WI38 (cell line): Measurements from ENCODE around the gene CSNK1D.
A peak's percentile ranks its signal among the peaks of the same experiment; 100 is the strongest.

Experiments
- H3K4me3 ChIP-seq: 2 replicates; pipeline ENCODE4 v1.5.1; 2011; ENCODE audit warnings: low read depth, mild to moderate bottlenecking, control low read depth, low read length
- TF ChIP-seq, protein P1 (sequence below): IDR thresholded peaks from 2 replicates; pipeline ENCODE4 v1.5.1; 2012; ENCODE audit warnings: low read depth, mild to moderate bottlenecking, control low read depth, low read length

Gene CSNK1D

DNA sequence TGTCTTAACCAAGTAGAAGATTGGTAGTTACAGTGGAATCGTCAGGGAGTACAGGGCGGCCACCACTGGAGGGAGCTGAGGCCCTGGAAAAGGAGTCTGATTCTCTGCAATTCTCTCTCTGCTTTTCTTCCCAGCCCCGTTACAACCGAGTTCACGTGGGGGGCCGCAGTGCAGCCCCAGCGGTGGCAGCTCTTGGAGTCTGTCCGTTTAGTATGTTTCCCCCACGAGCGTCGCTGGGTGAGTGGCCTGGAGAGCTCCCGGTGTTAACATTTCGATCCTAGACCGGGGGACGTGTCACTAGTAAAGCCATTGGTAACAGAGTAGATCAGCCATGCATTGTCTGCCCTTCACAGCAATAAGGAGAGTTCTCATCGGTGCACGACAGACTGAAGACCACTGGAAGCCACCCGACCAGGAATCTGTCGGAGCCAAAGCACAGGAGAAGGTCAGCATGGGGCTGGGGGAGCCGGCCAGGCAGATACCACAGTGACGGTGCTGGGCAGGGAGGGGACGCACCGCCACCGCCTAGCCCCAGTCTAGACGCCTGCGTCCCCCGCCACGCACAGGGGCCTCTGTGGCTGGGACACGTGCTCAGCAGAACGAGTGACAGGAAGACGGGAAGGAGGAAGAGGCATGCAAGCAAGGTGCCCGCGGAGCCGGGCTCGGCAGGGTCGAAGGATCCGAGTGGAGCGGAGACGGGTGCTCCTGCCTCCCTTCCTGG lies 28.9 kb downstream of the CSNK1D start:
- no peak overlapping the region for H3K4me3 ChIP-seq
- TF ChIP-seq, protein P1, sequence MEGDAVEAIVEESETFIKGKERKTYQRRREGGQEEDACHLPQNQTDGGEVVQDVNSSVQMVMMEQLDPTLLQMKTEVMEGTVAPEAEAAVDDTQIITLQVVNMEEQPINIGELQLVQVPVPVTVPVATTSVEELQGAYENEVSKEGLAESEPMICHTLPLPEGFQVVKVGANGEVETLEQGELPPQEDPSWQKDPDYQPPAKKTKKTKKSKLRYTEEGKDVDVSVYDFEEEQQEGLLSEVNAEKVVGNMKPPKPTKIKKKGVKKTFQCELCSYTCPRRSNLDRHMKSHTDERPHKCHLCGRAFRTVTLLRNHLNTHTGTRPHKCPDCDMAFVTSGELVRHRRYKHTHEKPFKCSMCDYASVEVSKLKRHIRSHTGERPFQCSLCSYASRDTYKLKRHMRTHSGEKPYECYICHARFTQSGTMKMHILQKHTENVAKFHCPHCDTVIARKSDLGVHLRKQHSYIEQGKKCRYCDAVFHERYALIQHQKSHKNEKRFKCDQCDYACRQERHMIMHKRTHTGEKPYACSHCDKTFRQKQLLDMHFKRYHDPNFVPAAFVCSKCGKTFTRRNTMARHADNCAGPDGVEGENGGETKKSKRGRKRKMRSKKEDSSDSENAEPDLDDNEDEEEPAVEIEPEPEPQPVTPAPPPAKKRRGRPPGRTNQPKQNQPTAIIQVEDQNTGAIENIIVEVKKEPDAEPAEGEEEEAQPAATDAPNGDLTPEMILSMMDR = 0 out of 2 replicates have a peak, but pooled peaks have one; percentile 18

DNA sequence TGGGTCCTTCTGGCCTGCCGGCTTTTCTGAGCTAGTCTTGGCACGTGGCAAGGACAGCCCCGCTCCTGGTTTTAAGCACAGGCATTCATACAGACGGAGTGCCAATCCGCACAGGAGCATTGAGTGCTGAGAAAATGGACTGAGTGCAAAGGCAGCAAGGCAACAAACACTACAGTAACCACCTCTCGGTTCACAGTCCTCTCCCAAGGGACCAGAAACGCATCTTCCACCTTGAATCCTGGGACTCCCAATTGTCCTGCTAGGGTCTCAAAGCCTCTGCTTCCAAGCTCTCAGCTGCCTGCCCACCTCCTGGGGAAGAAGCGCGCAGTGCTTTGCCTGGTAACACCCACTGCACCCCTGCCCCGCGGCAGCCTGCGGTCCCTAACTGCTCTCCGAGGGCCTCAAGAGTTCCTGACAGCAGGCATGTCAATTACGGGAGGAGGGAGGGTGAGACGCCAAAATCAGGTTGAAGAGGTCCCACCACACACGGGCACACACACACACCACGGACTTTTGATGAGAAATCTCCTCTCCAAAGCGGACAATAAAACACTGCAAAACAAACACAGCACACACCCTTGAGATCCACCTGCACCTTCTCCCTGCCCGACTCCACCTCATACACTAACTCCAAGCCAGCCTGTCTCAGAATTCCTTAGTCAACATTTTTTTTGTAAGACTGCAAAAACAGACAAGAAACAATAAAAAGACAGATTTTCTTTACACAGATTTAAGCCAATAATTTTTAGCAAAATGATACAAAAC lies 29.7 kb downstream of the CSNK1D start:
- TF ChIP-seq, protein P1 = no peak

DNA sequence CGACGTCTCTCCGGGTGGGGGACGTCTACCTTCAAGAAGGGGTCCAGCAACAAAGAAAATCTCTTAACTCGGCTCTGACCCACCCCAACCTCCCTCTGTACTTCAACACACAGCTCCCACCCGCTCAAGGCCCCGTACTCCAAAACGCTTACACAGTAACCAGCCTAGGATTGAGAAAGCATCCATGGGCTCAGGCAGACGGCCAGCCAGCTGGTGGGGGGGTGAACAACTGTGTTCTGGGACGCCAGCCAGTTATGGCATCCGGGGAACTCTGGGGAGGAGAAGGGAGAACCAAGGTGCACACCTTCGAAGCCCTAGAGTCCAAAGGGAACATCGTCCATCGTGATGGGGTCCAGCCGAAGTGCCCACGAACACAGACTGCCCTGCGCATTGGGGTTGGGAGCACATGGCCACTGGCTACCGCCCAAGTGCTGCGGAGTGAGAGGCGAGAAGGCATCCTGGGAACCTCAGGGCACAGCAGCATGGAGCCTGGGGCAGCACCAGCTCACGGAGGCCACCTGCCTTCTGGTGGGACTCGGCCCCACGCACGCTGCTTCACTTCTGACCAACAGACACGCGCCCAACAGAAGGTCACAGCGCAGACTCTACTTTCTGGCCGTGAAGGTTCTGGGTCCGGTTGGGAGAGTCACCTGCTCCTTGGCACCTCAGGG lies 30.4 kb downstream of the CSNK1D start:
- TF ChIP-seq, protein P1 = no peak
- no peak overlapping the region for H3K4me3 ChIP-seq

More for the DNA sequence above, 29.7 kb downstream of the CSNK1D start:
- no peak overlapping the region for H3K4me3 ChIP-seq

DNA sequence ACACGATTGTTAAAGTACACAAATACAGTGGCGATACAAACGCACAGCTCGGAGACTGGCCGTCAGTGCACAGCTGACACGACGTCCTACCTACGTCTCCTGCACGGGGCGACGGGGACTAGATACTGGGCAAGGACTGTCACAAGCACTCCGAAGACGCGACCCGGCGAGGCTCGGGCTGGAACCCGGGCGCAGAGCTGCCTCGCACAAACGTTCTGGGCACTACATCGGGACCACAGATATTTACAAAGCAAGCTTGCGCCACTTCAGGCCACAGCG lies 30.9 kb downstream of the CSNK1D start:
- TF ChIP-seq, protein P1 = no peak

DNA sequence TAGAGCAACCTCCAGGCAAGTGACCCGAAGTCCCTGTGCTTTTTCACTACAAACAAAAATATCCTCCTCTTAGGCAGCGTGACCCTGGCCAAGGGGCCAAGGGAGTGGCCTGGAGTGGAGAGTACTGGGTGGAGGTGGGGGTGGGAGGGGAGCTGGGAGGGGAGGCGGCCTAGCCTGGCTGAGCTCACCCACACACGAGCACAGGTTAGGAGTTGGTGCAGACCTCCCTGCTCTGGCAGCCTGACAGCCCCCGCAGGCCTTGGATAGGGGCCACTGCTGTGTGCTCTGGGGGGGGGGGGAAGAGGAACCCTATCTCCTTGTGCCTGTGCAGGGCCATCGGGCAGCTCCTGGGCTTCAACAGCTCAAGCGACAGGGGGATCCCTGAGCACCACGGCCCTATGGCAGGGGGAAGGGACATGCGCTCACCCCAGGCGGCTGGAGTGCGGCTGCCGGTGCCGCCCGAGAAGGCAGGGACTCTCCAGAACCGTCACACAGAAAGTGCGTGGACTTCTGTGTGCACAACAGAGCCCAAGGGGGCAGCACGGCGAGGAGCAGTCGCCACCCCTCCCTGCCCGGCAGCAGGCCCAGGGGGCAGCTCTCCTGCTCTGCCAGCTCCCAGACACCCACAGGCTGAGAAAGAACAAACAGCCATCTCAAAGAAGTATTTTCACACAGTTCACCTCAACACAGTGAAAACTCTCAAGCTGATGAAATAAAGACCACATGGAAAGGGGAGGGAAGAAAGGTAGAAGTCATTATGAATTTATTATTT lies 31.4 kb downstream of the CSNK1D start:
- TF ChIP-seq, protein P1 = no peak
- no peak overlapping the region for H3K4me3 ChIP-seq

More for the DNA sequence above, 30.9 kb downstream of the CSNK1D start:
- H3K4me3 ChIP-seq = no peak overlapping the region

DNA sequence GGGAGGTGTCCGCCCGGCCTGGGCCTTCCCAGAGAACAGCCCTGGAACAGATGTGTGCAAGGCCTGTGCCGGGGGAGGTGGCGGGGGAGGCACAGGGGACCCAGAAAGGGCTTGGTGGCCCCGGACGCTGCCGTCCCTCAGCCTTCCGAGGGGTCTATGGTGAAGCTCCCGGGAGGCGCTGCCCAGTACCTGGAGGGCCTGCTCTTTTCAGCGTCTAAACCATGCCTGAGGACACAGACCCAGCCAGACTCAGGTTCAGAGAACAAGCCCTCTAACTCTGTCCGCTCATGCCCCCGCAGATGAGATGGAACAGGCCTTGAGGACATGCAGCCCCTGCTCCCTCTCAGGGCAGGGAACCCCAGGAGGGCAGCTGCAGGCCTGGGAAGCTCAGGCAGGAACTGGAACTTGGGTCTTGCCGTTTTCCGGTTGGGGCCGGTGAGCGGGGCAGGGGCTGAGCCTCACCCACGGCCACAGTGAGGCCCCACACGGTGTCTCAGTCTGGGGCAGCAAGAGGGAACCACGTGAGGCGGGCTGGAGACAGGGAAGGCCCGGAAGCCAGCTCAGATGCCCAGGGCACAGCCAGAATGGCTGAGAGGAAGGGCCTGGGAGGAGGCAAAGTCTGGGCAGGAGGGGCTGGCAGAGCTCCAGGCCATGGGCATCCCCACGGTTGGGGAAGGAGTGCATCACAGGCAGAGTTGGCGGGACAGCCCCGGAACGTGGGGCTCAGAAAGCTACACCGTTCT lies 32.1 kb downstream of the CSNK1D start:
- no peak overlapping the region for H3K4me3 ChIP-seq
- TF ChIP-seq, protein P1 = no peak
